Ishikawa (cell line): ENCODE data around the gene COMMD6.

Source experiments
- EGR1 ChIP-seq: IDR thresholded peaks from 2 replicates; pipeline ENCODE4 v1.6.1; 2012
- EP300 ChIP-seq: IDR thresholded peaks from 2 replicates; pipeline ENCODE4 v1.6.1; 2012; ENCODE audit warnings: borderline replicate concordance
- FOXM1 ChIP-seq: IDR thresholded peaks from 2 replicates; pipeline ENCODE4 v1.6.1; 2012; ENCODE audit warnings: low read depth, borderline replicate concordance
- NFIC ChIP-seq: IDR thresholded peaks from 2 replicates; pipeline ENCODE4 v1.6.1; 2012
- RAD21 ChIP-seq: IDR thresholded peaks from 2 replicates; pipeline ENCODE4 v1.6.1; 2012; ENCODE audit warnings: low read depth
- TAF1 ChIP-seq: IDR thresholded peaks from 2 replicates; pipeline ENCODE4 v1.6.1; 2012; ENCODE audit warnings: low read depth, mild to moderate bottlenecking
- TEAD4 ChIP-seq: IDR thresholded peaks from 2 replicates; pipeline ENCODE4 v1.6.1; 2012
- USF1 ChIP-seq: IDR thresholded peaks from 2 replicates; pipeline ENCODE4 v1.6.1; 2012
- ZBTB7A ChIP-seq: IDR thresholded peaks from 2 replicates; pipeline ENCODE4 v1.6.1; 2012; ENCODE audit warnings: low read depth

- TF ChIP-seq TAF1 (no peak), NFIC (no peak), FOXM1 (no peak), EP300 (no peak), RAD21 (no peak), ZBTB7A (no peak), TEAD4 (no peak), EGR1 (no peak), USF1 (no peak)
Measured at GRCh38 chr13:75493156-75493555, 44.5 kb downstream of the COMMD6 start.
